Activated CD4-positive, alpha-beta T cell treated with anti-CD3 and anti-CD28 coated beads, Interleukin-2, Interleukin-4, amounts not matched to agents 100 ng/mL and 50 ng/mL, durations not matched to agents 16 hours and 8 hours (primary cell): ENCODE data around the gene ZBTB46.
A peak's percentile ranks its signal among the peaks of the same experiment; 100 is the strongest.
"Not testable (repeated sequence)": the region's sequence is repeated elsewhere in the genome, so short reads cannot be mapped to it uniquely, and the experiment has no call there.

Experiments
- DNase-seq: peaks from one replicate; pipeline ENCODE4 v3.0.0-alpha.2; 2020; ENCODE audit warnings: low spot score

The ZBTB46 gene

DNA sequence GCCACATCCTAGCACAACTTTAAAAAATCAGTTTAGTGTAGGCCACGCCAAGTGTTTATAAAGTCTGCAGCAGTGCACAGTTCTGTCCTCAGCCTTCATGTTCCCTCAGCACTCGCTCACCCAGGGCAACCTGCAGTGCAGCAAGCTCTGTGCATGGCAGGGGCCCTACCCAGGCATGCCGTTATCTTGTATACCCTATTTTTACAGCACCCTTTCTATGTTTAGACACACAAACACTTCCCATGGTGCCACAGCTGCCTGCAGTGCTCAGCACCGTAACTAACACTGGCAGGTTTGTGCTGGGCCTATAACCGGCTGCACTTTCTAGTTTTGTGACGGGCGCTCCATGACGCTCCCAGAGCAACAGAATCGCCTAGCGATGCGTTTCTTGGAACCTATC is 43.8 kb downstream of the ZBTB46 start:
- DNase-seq: no peak

DNA sequence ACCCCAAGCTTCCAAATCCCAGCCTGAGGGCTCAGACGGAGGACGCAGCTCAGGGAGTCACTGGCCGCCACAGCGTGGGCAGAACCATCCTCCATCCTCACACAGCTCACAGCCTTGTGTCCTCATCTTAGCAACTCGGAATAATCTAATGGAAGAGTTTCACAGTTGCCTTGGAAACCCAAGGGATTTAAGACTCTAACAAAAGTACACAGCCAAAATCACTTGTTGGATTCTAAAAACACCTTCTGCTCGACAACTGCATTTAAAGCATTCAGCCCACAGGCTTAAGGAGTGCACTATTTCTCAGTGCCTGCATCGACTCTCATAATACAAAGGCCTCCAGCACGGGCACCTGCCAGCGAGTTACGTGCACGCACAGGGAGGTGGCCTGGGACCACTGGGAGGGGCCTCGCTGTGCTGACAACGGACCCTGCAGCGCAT is 45.4 kb downstream of the ZBTB46 start:
- DNase-seq: no peak

DNA sequence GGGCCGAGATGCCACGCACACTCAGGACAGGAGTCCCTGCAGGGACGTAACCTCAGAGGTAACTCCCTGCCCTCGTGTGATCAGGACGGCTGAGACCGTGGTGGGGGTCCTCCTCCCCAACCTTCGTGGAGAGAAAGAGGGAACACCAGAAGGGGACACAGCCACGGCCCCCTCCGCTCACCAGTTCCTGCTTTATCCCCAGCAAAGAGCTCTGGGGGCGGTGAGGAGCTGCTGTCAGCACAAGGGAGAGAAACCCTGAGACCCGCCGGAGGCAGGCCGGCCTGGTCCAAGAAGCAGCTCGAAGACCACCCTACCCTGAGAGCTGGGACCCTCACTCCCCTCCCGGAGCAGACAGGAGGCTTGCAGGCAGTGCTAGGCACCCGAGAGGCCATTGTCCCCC is 47.1 kb downstream of the ZBTB46 start:
- DNase-seq: no peak

DNA sequence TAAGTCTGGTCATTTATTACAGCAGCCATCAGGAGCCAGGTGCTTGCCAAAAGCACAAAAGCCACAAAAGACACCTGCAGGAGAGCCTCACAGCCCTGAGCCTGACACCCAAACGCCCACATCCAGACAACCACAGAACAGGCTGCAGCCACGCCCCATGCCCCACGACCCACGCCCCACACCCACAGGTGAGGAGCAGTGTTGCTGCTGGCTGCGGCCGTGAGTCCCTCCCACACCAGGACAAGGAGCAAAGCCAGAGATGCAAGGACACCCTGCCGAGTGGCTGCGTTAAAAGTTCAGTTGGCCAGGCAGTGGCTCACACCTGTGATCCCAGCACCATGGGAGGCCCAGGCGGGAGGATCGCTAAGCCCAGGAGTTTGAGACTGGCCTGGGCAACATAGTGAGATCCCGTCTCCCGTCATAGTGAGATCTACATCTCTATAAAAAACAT is 48.5 kb downstream of the ZBTB46 start:
- no peak for DNase-seq

DNA sequence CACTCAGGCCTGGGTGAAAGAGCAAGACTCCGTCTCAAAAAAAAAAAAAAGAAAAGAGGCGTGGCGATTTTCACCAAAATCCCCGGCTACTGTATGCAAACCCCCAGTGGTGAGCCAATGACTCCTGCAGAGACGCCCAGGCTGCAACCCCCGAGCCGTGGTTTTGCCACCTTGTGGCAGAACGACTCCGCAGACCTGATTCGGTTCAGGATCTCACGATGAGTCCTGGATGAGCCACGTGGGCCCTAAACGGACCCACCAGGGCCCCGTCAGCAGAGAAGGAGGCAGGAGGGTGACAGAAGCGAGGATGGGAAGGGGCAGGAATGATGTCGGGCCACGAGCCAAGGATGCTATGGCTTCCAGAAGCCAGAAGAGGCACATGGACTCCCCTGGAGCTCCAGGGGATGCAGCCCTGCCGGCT is 49.0 kb downstream of the ZBTB46 start:
- peak; percentile 77 for DNase-seq

DNA sequence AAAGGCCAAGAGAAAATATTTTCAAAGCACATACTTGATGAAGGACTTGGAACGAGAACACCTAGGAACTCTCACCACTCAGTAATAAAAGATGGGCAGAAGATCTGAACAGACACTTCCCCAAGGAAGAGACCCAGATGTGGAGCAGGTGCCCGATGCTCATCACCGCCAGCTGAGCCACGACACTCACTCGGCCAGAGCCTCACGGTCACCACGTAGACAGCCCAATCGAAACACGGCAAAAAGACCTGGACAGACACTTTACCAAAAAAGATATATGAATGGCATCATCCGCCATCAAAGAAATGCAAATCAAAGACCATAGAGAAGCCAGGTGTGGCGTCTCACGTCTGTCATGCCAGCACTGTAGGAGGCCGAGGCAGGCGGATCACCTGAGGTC is 49.9 kb downstream of the ZBTB46 start:
- no peak for DNase-seq

DNA sequence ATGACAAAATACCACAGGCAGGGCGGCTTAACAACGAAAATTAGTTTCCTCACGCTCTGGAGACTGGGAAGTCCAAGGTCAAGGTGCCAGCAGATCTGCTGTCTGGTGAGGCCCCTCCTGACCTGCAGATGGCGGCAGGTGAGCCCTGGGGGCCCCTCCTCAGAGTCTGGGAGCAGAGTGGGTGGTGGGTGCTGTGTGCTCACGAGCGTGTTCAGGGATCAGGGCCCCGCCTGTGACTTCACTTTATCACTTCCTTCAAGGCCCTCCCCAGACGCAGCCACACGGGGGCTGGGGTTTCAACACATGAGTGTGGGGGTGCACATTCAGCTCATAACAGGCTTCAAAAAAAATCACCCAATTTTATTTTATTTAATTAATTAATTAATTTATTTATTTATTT is 52.2 kb downstream of the ZBTB46 start:
- no peak for DNase-seq

DNA sequence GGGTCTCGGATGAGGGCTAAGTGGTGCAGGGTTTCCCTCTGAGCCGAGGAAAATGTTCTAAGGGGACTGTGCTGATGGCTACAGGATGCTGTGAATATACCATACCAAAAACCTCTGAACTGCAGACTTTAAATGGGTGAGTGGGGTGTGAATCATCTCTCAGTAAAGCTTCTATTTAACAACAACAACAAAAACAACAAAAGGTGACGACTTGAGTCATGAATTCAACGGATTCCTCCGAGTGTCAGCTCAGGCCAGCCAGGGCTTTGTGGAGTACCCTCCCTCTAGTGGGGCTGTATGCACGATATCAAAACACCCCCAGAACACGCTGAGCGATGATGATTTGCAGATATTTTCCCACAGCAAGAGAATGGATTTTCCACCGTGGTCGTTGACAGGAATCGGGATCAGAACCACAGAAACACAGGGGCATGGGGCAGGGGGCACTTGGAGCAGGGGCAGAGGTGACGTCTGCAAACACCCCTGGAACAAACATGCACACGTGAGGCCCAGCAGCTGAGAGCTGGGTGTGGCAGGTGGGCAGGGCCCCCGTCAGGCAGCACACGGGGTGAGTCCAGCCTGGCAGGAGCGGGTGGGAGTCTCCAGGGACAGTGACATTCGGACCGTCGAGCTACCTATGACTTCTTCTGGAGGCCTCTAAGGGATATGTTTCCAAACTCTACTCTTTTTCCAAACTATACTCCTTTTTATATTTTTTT is 52.9 kb downstream of the ZBTB46 start:
- DNase-seq: no peak

DNA sequence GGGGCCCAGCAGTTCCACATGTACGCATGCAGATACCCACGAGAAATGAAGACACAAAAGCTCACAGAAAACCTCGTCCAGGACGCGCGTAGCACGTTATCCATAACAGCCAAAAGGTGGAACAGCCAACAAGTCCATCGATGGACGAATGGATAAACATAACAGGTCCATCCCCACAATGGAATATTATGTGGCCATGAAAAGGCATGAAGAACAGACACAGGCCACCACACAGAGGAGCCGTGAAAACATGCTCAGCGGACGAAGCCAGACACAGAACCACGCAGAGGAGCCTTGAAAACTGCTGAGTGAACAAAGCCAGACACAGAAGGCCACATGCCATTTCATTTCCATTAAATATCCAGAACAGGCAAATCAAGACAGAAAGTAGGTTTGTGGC is 53.5 kb downstream of the ZBTB46 start:
- no peak for DNase-seq

DNA sequence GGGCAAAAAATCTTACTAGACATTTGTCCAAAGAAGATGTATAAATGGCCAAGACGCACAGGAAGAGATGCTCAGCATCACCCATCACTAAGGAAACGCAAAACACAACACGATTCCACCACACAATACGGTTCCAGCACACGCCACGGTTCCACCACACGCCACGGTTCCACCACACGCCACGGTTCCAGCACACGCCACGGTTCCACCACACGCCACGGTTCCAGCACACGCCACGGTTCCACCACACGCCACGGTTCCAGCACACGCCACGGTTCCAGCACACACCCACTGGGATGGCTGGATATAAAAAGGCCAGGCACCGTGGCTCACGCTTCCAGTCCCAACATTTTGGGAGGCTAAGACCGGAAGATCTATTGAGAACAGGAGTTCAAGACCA is 54.2 kb downstream of the ZBTB46 start:
- DNase-seq: not testable (repeated sequence)

DNA sequence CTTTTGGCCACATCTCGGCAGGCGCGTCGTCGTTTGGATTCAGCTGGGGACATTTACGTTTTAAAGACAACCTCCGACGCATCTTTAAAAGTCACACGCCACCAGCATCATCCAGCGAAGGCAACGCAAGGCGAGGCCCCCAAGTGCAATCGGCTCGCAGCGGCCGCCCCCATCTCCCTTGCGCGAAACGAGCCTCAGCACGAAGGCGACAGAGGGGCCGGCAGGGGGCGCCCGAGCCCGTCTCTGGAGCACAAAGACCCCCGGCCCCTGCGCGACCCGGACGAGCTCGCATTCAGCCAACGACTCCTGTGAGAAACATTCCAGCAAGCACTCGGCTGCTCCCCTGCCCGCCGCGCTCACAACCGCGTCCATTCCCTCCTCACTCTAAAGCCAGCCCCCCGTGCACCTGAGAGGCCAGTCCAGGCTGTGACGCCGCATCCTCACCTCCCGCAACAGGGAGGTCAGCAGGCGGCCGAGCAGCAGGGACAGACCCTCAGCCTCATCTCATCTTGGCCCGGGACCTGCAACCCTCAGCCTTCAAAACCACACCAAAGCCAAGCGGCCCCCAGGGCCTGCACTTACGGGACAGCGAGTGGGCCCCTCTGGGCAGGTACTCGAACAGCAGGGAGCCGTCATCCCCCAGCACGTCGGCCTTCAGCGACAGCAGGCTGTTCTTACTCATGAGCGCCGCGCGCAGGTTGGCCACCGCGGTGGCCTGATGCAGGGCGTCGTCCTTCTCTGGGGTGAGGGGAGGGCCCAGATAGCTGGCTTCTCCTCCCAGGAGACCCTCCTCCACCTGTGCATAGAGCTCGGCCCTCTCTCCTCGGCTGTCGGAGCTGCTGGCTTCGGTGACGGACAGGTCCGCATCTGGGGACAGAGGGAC is 55.7 kb downstream of the ZBTB46 start:
- no peak for DNase-seq

DNA sequence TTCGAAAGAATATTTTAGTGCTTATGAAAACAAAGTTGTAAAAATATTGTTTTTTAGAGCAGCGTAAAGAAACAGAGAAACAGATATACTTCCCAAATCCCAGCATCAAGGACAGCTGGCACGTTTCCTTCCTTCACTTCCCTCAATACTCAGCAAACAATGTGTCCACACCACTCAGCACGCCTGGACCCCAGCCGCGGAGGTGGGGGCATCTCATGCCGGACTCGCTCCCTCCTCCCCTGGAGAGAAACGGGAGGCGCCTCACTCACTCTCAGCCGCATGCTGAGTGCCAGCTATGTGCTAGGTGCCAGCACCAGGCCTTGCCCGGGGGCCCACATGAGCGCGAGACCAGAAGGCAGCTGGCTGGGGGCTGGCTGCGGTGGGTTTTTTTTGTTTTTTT is 56.8 kb downstream of the ZBTB46 start:
- DNase-seq: no peak

DNA sequence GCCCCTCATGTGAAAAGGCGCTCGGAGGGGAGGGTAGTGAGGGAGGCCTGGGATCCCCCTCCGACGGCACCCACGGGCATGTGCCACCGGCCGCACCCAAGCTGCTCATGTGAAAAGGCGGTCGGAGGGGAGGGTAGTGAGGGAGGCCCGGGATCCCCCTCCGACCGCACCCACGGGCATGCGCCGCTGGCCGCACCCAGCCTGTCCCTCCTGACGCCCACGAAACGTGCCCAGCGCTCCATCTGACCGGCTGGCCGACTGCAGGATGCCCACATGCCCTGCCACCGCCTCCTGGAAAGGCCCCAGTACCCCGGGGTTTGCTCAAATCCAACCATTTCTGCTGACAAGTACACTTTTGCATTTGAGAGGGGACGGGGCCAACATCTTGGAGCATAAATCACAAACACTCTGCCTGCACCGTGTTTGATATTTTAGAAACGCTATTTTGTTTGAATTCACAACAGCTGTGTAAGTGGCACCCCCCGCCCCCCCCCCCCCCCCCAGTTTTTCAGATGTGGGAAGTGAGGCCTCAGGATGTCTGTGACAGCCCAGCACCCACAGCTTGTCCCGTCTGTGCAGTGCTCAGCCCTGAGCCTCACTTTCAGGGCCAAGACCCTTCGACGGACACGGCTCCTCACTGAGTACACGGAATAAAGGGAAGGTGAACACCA is 57.4 kb downstream of the ZBTB46 start:
- DNase-seq: no peak

DNA sequence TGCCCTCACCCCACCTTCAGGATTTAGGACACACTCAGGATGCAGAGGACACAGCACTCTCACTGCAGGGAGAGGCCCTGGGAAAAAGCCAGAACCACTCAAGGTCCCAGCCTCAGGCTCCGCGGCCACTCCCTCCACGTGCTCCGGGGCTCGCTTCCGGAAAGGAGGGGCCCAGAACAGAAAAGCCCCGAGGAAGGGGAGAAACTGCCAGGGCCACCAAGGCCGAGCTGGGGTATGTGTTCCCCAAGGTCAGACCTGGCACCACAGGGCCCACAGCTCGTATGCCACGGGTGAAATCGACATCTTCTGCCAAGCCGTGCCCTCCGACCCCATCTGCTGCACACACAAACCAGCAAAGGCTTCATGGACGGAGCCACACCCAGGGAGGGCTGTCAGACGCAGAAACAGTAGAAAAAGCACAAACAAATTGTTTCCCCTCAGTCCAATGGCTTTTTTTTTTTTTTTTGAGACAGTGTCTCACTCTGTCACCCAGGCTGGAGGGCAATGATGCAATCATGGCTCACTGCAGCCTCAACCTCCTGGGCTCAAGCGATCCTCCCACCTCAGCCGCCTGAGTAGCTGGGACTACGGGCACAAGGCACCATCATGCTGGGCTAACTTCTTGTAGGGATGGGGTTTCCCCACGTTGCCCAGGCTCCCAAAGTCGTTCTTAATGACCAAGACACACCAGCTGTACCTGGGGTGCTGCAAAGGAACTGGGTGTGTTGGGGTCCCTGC is 58.1 kb downstream of the ZBTB46 start:
- DNase-seq: no peak

DNA sequence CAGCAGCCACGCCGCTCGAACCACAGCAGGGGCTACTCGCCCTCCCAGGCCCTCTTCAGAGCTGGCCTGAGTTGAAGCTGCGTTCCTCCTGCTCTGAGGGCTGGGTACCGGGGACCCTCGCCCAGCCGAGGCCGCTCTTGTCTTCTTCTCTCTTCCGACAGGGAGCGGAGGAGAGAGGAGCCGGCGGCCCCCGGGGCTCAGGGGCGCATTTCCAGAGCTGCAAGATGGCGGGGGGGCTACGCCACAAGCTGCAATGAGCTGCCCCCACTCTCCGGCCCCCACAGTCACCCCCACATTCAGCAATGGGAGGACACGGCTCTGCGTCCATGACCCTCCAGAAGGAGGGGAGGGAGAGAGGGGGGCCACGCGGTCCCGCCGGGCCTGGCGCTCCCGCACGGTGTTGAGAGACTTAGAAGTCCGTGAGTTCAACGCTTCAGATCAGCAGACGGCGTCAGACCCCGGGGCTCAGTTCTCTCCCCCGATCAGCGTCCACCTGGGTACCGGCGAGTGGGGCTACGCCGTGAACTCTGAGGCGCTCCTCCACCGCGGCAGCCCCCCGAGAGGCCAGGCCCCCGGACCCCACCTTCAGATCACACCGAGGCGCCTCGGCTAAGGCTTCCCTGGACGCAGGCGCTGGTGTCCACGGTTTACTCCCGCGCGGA is 59.9 kb downstream of the ZBTB46 start:
- no peak for DNase-seq

DNA sequence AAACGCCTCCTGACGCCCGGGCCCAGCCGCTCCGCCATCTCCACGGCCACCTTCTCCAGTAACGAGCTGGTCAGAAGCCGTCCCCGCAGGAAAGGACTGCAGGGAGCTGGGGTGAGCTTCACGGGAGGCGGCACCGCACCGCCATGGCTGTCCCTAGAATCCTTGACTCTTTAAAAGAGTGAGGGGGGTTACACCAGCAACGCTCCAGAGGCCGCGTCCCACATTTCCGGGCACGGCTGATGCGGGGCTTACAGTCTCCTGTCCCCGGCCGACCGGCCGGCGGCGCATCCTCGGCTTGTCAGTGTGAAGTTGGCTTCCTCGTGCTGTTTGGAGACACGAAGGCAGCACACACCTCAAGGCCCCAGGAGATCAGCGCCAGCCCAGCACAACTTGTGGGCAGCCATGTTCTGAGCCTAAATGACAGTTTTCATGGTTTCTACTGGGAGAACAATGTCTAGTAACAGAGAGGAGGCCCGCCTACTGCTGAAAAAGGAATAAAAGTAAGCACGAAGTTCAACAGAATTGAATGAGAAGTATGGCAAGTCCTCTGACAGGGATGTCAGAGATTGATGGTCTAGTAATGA is 61.1 kb downstream of the ZBTB46 start:
- DNase-seq: no peak

DNA sequence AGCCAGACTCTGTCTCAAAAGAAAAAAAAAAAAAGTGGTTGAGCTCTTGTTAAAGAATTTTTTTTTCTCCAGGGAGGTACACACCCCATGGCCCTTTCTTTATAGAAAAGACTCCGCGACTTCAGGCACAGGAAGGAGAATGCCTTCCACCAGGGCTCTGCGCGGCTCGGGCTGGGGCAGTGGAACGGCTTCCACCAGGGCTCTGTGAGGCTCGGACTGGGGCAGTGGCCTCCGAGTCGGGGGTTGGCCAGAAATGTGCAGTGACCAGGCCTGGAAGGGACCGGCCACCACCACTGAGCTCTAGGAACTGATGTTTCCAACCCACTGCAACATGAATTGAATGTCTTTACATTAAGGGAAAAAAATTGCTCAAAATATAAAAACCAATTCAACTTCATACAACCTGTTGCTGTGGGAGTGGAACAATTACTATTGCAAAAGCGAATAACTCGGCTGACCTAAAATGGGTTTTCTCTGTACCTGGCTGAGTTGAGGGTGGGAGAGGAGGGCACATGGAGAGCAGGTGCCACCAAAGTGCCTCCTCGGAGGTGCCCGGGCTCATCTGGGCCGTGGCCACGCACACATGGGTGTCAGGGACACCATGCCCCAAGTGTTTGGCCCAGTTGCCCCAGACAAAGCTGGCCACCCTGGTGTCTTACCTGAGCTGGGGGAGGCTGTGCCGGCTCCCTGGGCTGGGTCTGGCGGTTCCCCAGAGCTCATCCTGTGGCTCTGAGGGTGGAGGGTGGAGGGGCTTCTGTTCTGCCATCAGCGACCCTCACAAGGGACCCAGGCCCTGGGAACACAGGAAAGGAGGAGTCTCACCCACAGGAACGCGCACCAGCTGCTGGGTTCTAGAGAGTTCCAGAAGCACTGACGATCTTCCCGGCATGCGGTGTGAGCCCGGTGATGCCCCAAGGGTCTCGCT is 62.2 kb downstream of the ZBTB46 start:
- DNase-seq: no peak

DNA sequence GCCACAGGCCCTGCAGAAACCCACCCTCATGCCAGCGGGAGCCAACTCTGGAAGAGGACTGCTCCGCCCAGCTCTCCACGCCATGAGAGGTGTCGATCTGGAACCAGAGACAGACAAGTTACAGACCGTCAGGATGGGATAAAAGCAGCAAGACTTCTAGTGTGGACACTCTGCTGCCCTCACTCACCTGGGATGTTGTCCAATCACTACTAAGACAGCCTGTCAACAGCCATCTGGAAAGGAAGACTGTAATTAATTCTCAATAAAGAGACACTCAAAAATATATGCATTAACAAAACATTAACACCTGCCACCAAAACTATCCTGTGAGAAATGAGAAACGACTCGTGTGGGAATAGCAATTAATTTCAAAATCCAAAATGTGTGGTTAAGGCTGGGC is 63.2 kb downstream of the ZBTB46 start:
- DNase-seq: no peak

DNA sequence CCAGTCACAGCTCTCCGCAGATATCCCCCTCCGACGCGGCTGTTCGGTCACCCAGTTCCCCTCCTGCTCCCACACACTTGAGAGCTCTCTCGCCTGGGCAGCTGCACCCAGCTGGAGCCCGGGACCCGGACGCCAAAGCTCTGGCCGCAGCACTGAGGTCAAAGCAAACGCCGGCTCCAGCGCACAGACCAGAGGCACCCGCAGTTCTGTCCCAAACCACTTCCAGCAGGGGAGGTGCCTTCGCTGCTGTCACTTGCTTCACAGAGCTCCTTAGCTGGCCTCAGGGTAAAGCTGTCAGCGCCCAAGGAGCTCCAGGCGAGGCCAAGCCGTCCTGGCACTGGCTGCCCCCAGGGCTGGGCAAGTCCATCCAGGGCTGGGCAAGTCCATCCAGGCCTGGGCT is 63.6 kb downstream of the ZBTB46 start:
- no peak for DNase-seq
